Keratinocyte (primary cell): Measurements from ENCODE around the gene FKBP5. TPM values are rescaled to one million over a fixed set of nuclear protein-coding genes. Genes with fewer than 3 reads are reported as not detected.

ENCODE experiments used
- DNase-seq: peaks from one replicate; pipeline ENCODE4 v3.0.0-alpha.2; 2011; ENCODE audit warnings: low read depth, missing footprints, low spot score
- FAIRE-seq: peaks from 2 replicates; lab custom pipeline; 2011; peaks lifted over from hg19 to GRCh38; lab: Jason Lieb, UNC
- H2AFZ ChIP-seq: 2 replicates; pipeline ENCODE4 v1.6.0; 2012; ENCODE audit warnings: low read length, control low read depth, inconsistent platforms; ENCODE audit not compliant: control insufficient read depth
- H3K27ac ChIP-seq: 2 replicates; pipeline ENCODE4 v1.5.1; 2011; ENCODE audit warnings: low read length; ENCODE audit not compliant: control insufficient read depth, insufficient read depth
- H3K27me3 ChIP-seq: 3 replicates; pipeline ENCODE4 v1.6.0; 2011; ENCODE audit warnings: low read length; ENCODE audit not compliant: control insufficient read depth, insufficient read depth; ENCODE audit errors: extremely low read depth
- H3K36me3 ChIP-seq, 2 experiments: 2 replicates in 1 of 2; 3 replicates in 1 of 2; pipeline ENCODE4 v1.5.1; 2011; ENCODE audit warnings: low read length in 2 of 2, mild to moderate bottlenecking in 1 of 2; ENCODE audit not compliant: control insufficient read depth in 2 of 2, insufficient read depth in 2 of 2; ENCODE audit errors: extremely low read depth in 1 of 2
- H3K4me1 ChIP-seq: 3 replicates; pipeline ENCODE4 v1.5.1; 2011; ENCODE audit warnings: low read length; ENCODE audit not compliant: control insufficient read depth, insufficient read depth; ENCODE audit errors: extremely low read depth
- H3K4me2 ChIP-seq: 3 replicates; pipeline ENCODE4 v1.6.0; 2011; ENCODE audit warnings: low read depth, low read length; ENCODE audit not compliant: control insufficient read depth, insufficient read depth; ENCODE audit errors: extremely low read depth
- H3K4me3 ChIP-seq, 3 experiments: fragments of 200-600 bp in 1 of 3; sonication (generic) in 1 of 3; 2 replicates in 2 of 3; 3 replicates in 1 of 3; pipeline ENCODE4 v1.5.1; 2011 to 2016; ENCODE audit warnings: low read length in 3 of 3, mild to moderate bottlenecking in 3 of 3, control low read depth in 2 of 3, inconsistent platforms in 1 of 3, low read depth in 1 of 3, mixed read lengths in 1 of 3, mixed run types in 1 of 3, moderate library complexity in 1 of 3; ENCODE audit not compliant: control insufficient read depth in 2 of 3, insufficient read depth in 2 of 3; ENCODE audit errors: extremely low read depth in 1 of 3
- H3K79me2 ChIP-seq: 2 replicates; pipeline ENCODE4 v1.6.0; 2012; ENCODE audit warnings: low read length; ENCODE audit not compliant: control insufficient read depth, insufficient read depth
- H3K9ac ChIP-seq: 3 replicates; pipeline ENCODE4 v1.6.0; 2011; ENCODE audit warnings: low read length; ENCODE audit not compliant: control insufficient read depth, insufficient read depth; ENCODE audit errors: extremely low read depth
- H3K9me1 ChIP-seq: 3 replicates; pipeline ENCODE4 v1.6.0; 2011; ENCODE audit warnings: low read length; ENCODE audit not compliant: control insufficient read depth, insufficient read depth; ENCODE audit errors: extremely low read depth
- H3K9me3 ChIP-seq: 2 replicates; pipeline ENCODE4 v1.5.1; 2012; ENCODE audit warnings: low read depth, low read length; ENCODE audit not compliant: control insufficient read depth
- H4K20me1 ChIP-seq: 3 replicates; pipeline ENCODE4 v1.6.0; 2011; ENCODE audit warnings: low read length; ENCODE audit not compliant: control insufficient read depth, insufficient read depth; ENCODE audit errors: extremely low read depth
- CTCF ChIP-seq, 3 experiments: IDR thresholded peaks in 1 of 3; conservative IDR thresholded peaks in 1 of 3; optimal IDR thresholded peaks in 1 of 3; 2 replicates in 2 of 3; 3 replicates in 1 of 3; pipeline versions ENCODE3 to v1.5.1; 2011; ENCODE audit warnings: low read length in 3 of 3, mild to moderate bottlenecking in 3 of 3, moderate library complexity in 2 of 3, control low read depth in 1 of 3, inconsistent platforms in 1 of 3; ENCODE audit not compliant: insufficient read depth in 2 of 3; ENCODE audit errors: extremely low read depth in 1 of 3
- EZH2 ChIP-seq: IDR thresholded peaks from one replicate; pipeline ENCODE4 v1.6.1; 2012; ENCODE audit warnings: inconsistent platforms, mild to moderate bottlenecking, low read length, moderate library complexity
- dilution Hi-C: fragments of 300-500 bp; cut with MboI; formaldehyde crosslinking; loops from one replicate; pipeline ENCODE4 v1.7.0; 2020; ENCODE audit warnings: low sequenced_read_pairs; ENCODE audit not compliant: extremely low pct_ligation_motif_present
- polyA plus RNA-seq, 5 experiments: library from polyadenylated mRNA; depleted of rRNA in 3 of 5; stranded (reverse) in 3 of 5; stranded (forward) in 1 of 5; unstranded in 1 of 5; fragments of >200 nt; gene quantifications; 1 replicate in 1 of 5; 2 replicates in 3 of 5; 3 replicates in 1 of 5; pipeline versions ENCODE4 v1.2.1 to v1.2.3, GENCODE V29; 2011 to 2012; ENCODE audit warnings: missing spikeins in 2 of 5, low read depth in 1 of 5, low replicate concordance in 1 of 5

FKBP5 gene
- polyA plus RNA-seq, 1 donor (not counting 4 experiments of a cell fraction or from before 2014, with no cell fraction given), result 88.3 TPM

GRCh38 chr6:35580836-35581235 lies 107.9 kb downstream of the FKBP5 start:
- TF ChIP-seq EZH2 (no peak), CTCF (optimal IDR thresholded peaks at IDR 0.05 in 1 of 3, IDR thresholded peaks at IDR 0.05 in 1 of 3, conservative IDR thresholded peaks at IDR 0.05 in 1 of 3; ENCODE audit: extremely low read depth in 1 of 3, insufficient read depth in 2 of 3, low read length in 3 of 3) (no peak)
- Histone ChIP-seq H3K4me3 (no peak overlapping the region), H4K20me1 (no peaks in the 10 kb centered on the region), H3K36me3 (peaks cover 21 to 28% of the 10 kb centered on the region in 2 experiments), H3K27ac (no peak overlapping the region), H3K9me1 (no peaks in the 10 kb centered on the region), H2AFZ (no peak overlapping the region), H3K79me2 (peaks cover 5% of the 10 kb centered on the region), H3K4me2 (no peak overlapping the region), H3K9me3 (no peaks in the 10 kb centered on the region), H3K27me3 (no peaks in the 10 kb centered on the region), H3K4me1 (peaks cover 15% of the 10 kb centered on the region), H3K9ac (no peak overlapping the region)
- no peak for DNase-seq
- no peak for FAIRE-seq
- dilution Hi-C loops, result no loop called here

- no peak for DNase-seq
- Histone ChIP-seq H3K9me1 (no peaks in the 10 kb centered on the region), H3K36me3 (peaks cover 27 to 36% of the 10 kb centered on the region in 2 experiments)
Measured at GRCh38 chr6:35576682-35577081, 112.0 kb downstream of the FKBP5 start.

More at GRCh38 chr6:35576682-35577081, 112.0 kb downstream of the FKBP5 start:
- TF ChIP-seq EZH2 (no peak), CTCF (optimal IDR thresholded peaks at IDR 0.05 in 1 of 3, IDR thresholded peaks at IDR 0.05 in 1 of 3, conservative IDR thresholded peaks at IDR 0.05 in 1 of 3; ENCODE audit: extremely low read depth in 1 of 3, insufficient read depth in 2 of 3, low read length in 3 of 3) (no peak)
- Histone ChIP-seq H3K4me3 (no peak overlapping the region), H3K79me2 (peaks cover 1% of the 10 kb centered on the region), H3K4me1 (no peaks in the 10 kb centered on the region), H4K20me1 (no peaks in the 10 kb centered on the region), H3K27me3 (no peaks in the 10 kb centered on the region), H3K4me2 (no peak overlapping the region), H3K9ac (no peak overlapping the region), H3K27ac (no peak overlapping the region), H2AFZ (no peak overlapping the region), H3K9me3 (no peaks in the 10 kb centered on the region)
- dilution Hi-C loops, result no loop called here
- no peak for FAIRE-seq
